Left ventricle myocardium superior (tissue), 1 donor: ENCODE data around the gene ARRDC1. TPM values are rescaled to one million over a fixed set of nuclear protein-coding genes. Genes with fewer than 3 reads are reported as not detected.

ENCODE experiments used
- ATAC-seq: fragments of 200-7000 bp; cut with Tn5 transposase; one replicate; pipeline ENCODE4 v1.9.1; 2020; ENCODE audit warnings: mild to moderate bottlenecking, moderate library complexity
- DNase-seq: peaks from one replicate; pipeline ENCODE4 v3.0.0-alpha.2; 2020
- intact Hi-C: fragments of 100-400 bp; cut with micrococcal nuclease; formaldehyde crosslinking; loops from one replicate; pipeline ENCODE4 v1.11.0; 2022
- total RNA-seq: library from RNA; stranded (reverse); fragmentation: NEBNext Ultra II Directional; extraction: Animal tissue kit (Norgen Biotek cat#: 25700); gene quantifications from one replicate; pipeline ENCODE4 v1.2.1, GENCODE V29; 2021
- donor health status: DM: no; HTN: yes; CAD: no; lungs with severe emphysema.

ARRDC1 gene
- total RNA-seq, 1 donor from 2014 or later: 17.3 TPM

DNA sequence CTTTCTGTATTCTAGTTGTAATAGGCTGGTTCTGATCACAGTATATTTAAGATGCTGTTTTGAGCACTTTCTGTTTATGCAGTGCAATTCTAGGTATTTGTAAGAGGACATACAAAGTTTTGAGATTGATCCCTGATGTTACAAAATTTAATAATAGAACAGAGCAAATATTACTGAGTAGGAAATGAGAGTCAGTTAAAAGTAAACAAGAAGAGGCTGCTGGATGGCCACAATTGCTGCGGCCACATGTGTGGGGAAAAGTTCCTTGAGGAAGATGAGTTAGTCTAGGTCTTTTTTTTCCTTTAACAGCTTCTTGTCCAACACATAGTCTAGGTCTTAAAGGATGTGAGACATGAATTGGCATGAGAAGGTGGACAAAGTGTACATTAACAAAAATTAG, 24.6 kb downstream of the ARRDC1 start:
- intact Hi-C loops: no loop called here
- no peak for ATAC-seq
- DNase-seq: no peak

DNA sequence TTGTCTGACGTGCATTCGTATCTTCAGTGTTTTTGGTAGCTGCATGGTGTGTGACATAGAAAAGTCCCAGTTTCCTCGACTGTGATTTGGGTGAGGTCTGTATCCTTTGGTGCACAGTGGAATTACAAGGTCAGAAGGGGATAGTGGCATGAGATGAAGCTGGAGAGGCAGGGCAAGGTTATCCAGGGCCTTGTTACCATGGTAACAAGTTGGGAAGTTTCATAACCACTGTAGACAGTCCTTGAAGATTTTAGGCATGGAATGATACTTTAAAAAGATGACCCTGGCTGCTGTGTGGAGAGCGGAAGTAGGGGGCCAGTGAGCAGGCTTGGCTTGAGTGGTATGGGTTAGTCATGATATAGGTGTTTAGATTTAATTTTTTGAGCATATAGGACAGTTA, 25.2 kb downstream of the ARRDC1 start:
- DNase-seq (no peak), ATAC-seq (peak; percentile 14)
- intact Hi-C loops: no loop called here

DNA sequence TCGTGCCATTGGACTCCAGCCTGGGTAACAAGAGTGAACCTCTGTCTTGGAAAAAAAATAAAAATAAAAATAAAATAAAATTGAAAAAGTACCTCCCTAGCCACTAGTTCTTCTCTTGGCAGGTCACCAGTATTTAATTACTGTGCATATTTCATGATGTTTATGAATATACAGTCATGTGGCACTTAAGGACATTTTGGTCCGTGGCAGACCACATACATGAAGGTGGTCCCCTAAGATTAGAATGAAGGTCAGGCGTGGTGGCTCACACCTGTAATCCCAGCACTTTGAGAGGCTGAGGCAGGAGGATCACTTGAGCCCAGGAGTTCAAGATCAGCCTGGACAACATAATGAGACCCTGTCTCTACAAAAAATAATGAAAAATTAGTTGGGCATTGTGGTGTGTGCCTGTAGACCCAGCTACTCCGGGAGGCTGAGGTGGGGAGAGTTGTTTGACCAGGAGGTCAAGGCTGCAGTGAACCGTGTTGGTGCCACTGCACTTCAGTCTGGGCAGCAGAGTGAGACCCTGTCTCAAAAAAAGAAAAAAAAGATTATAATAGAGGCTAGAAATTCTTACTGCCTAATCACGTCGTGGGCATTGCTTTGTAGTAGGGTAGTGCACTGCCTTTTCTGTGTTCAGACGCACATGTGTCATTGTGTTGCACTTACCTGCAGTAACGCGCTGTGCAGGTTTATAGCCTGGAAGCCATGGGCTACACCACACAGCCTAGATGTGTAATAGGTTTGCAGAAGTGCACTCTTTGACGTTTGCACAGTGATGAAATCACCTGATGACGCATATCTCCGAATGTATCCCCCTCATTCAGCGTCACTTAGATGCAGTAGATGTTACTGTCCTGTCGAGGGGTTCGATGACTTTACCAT, 26.1 kb downstream of the ARRDC1 start:
- ATAC-seq (no peak), DNase-seq (no peak)
- intact Hi-C loops: no loop called here

DNA sequence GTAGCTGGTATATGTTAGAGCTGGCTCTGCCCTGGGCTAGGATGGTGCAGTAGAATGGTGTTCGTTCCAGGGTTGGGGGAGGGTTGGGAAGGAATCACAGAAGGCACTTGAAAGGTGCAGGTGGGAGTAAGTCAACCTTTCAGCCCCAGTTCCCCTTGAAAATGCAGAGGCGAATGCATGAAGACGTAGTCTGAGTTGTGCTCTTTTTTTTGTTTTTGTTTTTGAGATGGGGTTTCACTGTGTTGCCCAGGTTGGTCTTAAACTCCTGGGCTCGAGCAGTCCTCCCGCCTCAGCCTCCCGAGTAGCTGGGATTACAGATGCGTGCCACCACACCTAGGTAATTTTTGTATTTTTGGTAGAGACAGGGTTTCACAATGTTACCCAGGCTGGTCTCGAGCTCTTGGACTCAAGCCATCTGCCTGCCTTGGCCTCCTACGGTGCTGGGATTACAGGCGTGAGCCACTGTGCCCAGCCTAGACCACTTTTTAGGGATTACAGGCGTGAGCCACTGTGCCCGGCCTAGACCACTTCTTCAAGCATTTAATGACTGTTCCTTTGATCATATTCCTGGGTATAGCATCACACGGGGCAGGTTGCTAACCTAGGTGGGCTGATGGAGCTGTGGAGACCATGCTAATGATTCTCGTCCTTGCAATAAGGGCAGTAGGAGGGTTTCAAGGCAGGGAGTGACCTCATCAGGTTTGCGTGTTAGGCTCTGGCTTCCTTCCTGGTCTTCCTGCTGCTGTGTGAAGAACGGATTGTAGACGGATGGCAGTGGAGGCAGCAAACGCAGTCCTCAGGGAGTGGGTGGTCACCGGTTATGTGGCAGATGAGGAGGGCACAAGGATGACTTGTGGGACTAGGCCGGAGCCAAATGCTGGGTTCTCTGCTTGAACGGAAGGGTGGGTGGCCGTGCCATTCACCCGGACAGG, 27.0 kb downstream of the ARRDC1 start:
- DNase-seq (no peak), ATAC-seq (peak; percentile 62)
- intact Hi-C loops: no loop called here

DNA sequence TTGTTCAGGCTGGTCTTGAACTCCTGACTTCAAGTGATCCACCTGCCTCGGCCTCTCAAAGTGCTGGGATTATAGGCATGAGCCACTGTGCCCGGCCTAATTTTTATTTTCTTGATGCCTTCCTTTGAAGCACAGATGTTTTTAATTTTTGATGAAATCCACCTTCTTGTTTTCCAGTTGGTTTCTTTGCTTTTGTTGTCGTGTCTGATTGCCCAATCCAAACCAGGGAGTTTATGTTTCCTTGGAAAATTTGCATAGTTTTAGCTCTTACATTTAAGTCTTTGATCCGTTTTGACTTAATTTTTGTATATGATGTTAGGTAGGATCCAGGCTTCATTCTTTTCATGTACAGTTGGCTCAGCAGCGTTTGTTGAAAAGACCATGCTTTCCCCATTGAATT, 28.5 kb downstream of the ARRDC1 start:
- intact Hi-C loops: no loop called here
- no peak for ATAC-seq
- DNase-seq: no peak

DNA sequence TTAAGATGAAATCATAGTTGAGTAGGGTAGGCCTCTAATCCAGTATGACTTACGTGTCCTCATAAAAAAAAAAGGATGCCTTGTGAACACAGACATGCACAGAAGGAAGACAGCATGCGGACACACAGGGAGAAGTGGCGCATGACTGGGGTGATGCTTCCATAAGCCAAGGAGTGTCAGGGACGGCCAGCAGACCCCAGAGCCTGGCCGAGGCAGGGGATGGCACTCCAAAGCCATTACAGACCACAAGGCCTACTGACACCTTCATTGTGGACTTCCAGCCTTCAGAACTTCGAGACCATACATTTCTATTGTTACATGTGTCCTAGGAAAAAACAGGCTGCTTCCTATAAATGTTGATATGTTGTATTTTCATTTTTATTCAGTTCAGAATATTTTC, 33.2 kb downstream of the ARRDC1 start:
- no peak for DNase-seq
- no peak for ATAC-seq
- intact Hi-C loops: no loop called here

DNA sequence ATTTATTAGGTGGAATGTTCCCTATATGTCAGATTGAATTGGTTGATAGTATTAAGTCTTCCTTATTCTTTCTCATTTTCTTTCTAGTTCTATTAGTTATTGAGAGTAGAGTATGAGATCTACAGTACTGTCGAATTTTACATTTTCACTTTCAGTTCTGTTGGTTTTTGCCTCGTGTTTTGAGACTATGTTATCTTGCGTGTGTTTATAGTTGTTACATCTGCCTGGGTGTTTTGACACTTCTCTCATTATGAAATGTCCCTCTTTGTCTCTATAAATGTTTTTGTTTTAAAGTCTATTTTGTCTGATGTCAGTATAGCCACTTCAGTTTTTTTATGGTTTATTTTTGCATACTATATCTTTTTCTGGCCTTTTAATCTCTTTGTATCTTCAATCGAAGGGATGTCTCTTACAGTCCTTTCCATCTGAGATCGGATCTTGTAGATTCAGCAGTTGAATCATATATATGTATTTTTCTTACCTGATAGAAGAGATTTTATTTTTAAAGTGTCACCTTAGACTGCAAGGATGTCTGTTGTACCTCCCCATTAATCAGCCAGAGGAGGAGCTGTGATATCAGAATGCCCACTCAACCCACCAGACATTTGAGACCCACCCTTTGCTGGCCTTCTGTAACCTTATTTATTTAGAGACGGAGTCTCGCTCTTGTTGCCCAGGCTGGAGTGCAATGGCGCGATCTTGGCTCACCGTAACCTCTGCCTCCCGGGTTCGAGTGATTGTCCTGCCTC, 34.0 kb downstream of the ARRDC1 start:
- intact Hi-C loops: no loop called here
- DNase-seq: no peak
- ATAC-seq: peak; percentile 48

DNA sequence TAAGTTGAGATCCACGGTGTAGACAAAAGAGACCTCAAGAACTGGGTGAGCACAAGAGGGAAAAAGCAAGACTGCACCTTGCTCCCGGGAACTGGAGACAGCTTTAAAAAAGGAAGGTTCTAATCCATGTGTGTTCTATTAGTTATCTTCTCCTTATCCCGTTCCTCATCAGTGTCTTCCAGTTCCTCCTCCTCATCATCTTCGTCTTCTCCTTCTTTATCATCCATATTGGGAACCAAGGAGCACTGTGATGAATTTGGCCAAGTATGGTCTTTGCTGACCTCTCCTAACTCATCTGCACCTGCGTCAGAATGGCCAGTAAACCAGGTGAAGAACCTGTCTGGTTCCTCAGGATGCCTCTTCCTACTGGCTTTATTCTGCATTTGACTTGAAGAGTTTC, 35.4 kb downstream of the ARRDC1 start:
- no peak for DNase-seq
- no peak for ATAC-seq
- intact Hi-C loops: no loop called here

DNA sequence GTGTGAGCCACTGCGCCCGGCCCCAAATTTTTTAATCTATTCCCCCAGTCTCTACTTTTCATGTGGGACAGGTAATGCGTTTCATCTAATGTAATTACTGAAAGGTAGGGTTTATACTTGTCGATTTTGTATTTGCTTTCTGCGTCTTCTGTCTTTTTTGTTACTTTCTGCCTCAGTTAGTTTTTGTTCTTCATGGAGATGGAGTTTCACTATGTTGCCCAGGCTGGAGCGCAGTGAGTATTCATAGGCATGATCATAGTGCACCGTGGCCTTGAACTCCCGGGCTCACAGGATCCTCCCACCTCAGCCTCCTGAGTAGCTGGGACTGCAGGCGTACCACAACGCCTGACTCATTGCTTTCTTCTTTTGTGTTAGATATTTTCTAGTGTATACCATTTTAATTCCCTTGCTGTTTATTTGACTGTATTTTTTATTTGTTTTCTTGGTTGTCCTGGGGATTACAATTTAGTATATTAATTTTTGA, 36.7 kb downstream of the ARRDC1 start:
- no peak for DNase-seq
- no peak for ATAC-seq
- intact Hi-C loops: no loop called here

DNA sequence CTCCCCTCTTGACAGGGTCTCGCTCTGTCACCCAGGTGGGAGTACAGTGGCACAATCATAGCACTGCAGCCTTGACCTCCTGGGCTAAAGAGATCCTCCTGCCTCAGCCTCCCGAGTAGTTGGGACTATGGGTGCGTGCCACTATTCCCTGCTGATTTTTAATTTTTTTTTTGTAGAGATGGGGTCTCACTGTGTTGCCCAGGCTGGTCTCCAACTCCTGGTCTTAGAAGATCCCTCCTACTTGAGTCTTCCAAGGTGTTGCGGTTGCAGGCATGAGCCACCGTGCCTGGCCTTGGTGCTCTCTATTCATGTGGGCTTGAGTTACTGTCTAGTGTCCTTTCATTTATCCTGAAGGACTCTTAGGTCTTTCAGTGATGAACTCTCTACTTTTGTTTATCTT, 37.4 kb downstream of the ARRDC1 start:
- intact Hi-C loops: no loop called here
- ATAC-seq (no peak), DNase-seq (no peak)

DNA sequence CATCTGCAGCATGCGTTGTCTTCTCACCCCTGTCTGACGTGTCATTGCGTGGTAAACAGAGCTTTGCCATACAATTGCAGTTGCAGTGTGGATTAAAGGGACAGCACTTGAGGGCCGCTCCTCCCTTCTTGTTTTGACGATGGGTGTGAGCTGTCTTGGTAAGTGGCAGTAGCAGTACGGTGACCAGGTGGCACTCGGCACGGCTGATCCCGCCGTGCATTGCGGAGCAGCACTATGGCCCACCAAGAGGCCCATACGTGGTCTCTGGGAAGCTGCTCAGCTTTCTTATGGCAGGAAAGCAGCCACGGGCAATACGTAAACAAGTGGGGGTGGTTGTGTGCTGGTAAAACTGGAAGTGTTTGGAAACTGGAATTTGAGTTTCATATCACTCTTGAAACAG, 38.4 kb downstream of the ARRDC1 start:
- ATAC-seq: no peak
- DNase-seq: no peak
- intact Hi-C loops: no loop called here

DNA sequence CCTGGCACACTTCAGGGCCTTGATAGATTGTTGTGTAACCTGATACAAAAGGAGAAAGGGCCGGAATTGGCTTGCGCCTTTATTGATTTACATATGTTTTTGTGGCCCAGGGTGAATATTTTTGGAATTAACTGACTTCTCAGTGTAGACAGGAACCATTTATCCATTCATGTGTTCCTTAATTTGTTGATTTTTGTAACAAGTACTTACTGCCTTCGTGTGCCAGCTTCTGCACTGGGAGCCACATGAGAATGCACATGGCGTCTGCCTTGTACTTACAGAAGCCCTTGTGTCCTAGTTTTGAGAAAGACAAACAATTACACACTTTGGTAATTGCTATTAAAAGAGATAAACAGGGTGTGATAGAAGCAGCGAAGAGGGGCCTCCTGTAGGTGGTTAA, 39.7 kb downstream of the ARRDC1 start:
- DNase-seq: no peak
- ATAC-seq: no peak
- intact Hi-C loops: no loop called here

DNA sequence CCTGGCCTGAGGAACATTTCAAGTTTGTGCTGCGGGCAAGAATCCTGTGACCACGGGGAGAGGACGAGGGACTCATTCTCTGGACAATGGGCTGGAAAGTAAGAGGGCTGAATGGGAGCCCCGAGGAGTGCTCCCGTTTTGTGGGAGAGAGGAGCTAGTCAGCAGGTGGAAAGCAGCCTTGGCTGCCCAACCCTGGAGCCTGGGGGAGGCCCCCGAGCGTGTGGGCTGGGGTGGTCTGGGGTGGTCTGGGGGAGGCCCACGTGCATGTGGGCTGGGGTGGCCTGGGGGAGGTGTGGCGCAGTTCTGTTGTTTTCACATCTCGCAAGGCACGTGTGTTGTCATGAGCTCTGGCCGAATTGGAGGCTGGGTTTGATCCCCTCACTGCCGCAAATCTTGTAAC, 40.9 kb downstream of the ARRDC1 start:
- no peak for ATAC-seq
- no peak for DNase-seq
- intact Hi-C loops: no loop called here

DNA sequence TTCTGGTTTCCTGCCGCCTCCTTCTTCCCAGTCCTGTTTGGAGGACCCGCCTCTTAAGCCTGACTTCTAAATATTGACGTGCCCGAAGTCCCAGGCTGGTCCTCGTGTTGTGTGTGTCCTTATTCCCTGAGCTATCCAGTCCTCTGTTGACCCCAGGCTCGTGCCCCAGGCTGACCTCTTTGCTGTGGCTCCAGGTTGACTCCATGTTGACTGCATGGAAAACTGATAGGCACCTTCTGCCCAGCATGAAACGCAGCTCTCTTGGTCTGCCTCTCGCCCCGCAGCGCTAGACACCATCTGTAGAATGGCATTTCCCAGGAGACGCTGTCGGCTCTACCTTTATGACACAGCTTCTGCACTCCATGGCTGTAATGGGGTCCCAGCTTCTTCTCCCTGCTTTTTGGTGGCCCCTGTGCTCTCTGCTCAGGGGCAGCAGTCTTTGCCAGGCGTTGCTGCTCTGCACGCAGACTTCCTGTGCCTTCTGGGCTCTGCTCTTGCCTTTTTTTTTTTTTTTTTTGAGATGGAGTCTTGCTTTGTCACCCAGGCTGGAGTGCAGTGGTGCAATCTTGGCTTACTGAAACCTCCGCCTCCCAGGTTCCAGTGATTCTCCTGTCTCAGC, 41.7 kb downstream of the ARRDC1 start:
- ATAC-seq (no peak), DNase-seq (no peak)
- intact Hi-C loops: no loop called here

DNA sequence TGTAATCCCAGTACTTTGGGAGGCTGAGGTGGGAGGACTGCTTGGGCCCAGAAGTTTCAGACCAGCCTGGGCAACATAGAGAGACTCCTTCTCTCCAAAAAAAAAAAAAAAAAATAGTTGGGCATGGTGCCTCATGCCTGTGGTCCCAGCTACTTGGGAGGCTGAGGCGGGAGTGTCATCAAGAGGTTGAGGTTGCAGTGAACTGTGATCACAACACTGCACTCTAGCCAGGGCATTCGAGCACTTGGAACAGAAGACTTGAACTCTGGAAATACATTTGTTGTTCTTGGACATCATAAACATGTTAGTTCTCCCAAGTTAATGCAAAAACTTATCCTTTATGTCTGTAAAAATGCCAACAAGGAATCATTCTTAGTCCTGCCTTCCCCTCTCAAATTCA, 42.9 kb downstream of the ARRDC1 start:
- DNase-seq: no peak
- intact Hi-C loops: no loop called here
- no peak for ATAC-seq

DNA sequence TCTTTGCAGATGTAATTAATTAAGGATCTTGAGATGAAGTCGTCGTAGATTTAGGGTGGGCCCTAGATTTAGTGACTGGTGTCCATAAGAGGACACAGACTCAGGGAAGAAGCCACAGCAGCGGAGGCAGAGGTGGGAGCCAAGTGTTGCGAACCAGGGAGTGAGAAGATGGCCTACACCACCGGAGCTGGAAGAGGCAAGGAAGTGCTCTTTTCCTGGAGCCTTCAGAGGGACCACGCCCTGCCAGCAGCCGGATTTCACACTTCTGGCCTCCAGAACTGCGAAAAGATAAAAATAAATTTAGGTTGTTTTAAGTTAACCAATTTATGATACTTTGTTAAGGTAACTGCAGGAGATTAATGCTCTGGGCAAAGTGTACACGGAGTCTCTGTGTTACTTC, 44.1 kb downstream of the ARRDC1 start:
- intact Hi-C loops: no loop called here
- DNase-seq (no peak), ATAC-seq (no peak)

DNA sequence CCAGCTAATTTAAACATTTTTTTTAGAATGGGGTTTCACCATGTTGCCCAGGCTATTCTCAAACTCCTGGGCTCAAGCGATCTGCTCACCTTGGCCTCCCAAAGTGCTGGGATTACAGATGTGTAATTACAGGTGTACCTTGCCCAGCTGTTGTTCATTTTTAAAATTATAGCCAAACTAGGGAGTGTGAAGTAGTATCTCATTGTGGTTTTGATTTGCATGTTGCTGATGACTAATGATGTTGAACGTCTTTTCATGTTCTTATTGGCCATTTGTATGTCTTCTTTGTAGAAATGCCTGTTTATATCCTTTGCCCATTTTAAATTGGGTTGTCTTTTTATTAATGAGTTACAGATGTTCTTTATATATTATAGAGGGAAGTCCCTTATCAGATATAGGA, 44.8 kb downstream of the ARRDC1 start:
- ATAC-seq: no peak
- intact Hi-C loops: no loop called here
- no peak for DNase-seq

DNA sequence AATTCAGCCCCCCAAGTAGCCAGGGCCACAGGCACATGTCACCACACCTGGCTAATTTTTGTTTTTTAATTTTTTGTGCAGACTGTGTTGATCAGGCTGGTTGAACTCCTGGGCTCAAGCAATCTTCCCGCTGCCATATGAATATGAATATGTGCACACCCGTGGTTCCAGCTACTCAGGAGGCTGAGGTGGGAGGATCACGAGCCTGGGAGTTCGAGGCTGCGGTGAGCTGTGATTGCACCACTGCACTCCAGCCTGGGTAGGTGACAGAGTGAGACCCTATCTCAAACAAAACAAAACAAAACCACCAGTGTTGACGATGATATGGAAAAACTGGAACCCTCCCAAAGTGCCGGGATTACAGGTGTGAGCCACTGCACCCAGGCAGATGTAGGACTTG, 45.3 kb downstream of the ARRDC1 start:
- intact Hi-C loops: no loop called here

DNA sequence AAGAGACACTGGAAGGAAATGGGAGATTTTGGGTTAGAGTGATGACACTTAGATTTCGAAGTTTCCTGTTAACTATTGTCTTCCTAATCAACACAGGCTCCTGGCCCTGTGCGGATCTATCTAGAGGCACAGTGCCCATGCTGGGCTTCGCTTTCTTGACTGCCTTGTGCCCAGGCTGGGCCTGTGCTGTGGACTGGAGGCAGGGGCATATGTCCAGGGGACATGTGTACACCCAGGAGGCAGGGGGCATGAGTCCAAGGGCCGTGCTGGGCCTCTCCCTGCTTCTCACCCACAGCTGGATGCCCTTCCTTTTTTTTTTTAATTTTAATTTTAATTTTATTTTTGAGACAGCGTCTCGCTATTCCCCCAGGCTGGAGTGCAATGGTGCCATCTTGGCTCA, 50.9 kb downstream of the ARRDC1 start:
- no peak for DNase-seq

More for the DNA sequence above, 45.3 kb downstream of the ARRDC1 start:
- no peak for ATAC-seq
- no peak for DNase-seq

More for the DNA sequence above, 50.9 kb downstream of the ARRDC1 start:
- no peak for ATAC-seq
- intact Hi-C loops: no loop called here
